HG02763 (cell line): ENCODE data around the gene OR6X1.
"Not testable (repeated sequence)": the region's sequence is repeated elsewhere in the genome, so short reads cannot be mapped to it uniquely, and the experiment has no call there.

Experiments used
- ATAC-seq: cut with Tn5 transposase; IDR thresholded peaks from one replicate; pipeline ENCODE4 v1.9.1; 2021; ENCODE audit warnings: mild to moderate bottlenecking, moderate library complexity; ENCODE audit not compliant: unreplicated experiment

Gene OR6X1

GRCh38 chr11:123755344-123755743, 1.0 kb upstream of the OR6X1 start:
- ATAC-seq = no peak

GRCh38 chr11:123753110-123753509, 1.2 kb downstream of the OR6X1 start:
- no peak for ATAC-seq

DNA sequence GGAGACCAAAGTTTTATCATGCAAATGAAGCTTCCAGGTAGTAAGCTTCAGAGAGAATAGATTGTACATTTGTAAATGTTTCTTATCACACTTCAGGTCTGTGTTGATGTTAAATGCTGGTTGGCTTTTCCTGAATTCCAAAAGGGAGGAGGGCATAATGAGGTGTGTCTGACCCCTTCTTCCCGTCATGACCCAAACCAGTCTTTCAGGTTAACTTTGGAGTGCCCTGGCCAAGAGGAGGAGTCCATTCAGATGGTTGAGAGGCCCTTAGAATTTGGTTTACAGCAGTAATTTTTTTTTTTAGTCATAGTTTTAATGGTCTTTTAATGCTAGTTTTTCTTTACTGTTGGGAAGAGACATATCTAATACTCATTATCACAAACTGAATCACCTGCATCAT, 2.5 kb downstream of the OR6X1 start:
- no peak for ATAC-seq

GRCh38 chr11:123748349-123748748, 6.0 kb downstream of the OR6X1 start:
- ATAC-seq = not testable (repeated sequence)

DNA sequence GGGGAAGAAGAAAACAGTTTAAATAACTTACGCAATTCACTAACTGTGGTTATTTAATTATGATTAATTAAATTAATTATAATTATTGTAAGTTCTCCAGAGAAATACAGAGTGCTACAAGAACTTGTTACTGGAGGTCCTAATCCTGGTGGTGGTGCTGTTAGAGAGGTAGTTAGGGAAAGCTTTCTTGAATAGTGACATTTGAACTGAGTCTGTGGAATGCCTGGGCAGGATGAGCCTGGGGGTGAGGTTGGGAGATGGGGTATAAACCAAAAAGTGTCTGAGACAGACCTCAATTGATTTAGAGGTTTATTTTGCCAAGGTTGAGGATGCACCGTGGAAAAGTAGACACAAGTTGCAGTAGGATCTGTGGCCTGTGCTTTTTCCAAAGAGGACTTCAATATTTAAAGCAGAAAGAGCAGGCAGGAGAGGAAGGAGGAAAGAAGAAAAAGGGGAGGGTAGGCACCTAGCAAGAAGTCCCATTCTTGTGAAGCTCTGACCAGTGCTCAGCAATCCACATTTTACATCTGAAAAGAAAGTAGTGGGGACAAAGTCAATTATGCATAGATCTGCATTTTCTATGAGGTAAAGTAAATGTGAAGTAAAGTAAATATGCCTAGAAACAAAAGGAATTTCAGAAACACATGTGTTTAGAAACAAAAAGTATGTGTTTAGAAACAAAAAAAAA, 8.4 kb downstream of the OR6X1 start:
- no peak for ATAC-seq

- no peak for ATAC-seq
Observed at GRCh38 chr11:123742724-123743120, 11.6 kb downstream of the OR6X1 start.

- ATAC-seq = no peak
Observed at GRCh38 chr11:123742031-123742723, 12.1 kb downstream of the OR6X1 start.

GRCh38 chr11:123741159-123742030, 12.9 kb downstream of the OR6X1 start, which contains the start of gene ZNF202:
TSS of gene ZNF202 (minus strand) at chr11:123741660. CDS start at chr11:123730888, 10,772 bp downstream.
- ATAC-seq = peak; percentile 98

GRCh38 chr11:123740787-123741158, 13.5 kb downstream of the OR6X1 start:
- ATAC-seq = peak; percentile 12

DNA sequence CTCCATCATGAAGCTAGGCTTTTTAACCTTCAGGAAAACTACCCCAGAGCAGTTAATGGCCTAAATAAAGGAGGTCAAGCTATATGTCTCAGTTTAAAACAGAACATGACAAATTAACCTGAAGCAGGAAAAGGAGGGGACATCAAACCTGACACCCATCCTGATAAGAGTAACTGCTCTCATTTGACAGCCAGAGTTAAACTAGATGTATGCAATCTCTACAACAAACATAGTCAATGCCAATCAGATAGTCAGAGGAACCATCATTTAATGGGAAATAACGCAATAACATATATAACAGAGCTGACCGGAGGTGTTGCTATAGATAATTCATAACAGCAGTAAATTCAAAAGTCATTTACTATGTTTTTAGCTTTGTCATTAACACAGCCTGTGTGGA, 15.9 kb downstream of the OR6X1 start:
- no peak for ATAC-seq

DNA sequence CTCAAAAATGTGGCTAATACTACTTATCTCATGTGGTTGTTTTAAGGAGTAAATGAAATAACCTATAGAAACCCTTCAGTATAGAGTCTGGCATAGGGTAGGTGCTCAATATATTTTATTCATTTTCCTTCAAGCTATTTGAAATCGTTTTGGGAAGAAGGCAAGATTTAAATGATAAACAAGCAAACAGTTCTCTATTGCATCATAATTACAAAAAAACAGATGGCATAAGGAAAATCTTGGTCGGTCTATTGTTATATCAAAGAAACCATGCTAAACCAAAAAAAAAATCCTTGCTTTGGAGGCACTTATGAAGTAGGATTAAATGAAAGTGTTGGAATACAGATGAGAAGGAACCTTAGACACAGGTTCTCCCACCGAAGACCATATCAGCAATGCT, 17.5 kb downstream of the OR6X1 start:
- no peak for ATAC-seq

DNA sequence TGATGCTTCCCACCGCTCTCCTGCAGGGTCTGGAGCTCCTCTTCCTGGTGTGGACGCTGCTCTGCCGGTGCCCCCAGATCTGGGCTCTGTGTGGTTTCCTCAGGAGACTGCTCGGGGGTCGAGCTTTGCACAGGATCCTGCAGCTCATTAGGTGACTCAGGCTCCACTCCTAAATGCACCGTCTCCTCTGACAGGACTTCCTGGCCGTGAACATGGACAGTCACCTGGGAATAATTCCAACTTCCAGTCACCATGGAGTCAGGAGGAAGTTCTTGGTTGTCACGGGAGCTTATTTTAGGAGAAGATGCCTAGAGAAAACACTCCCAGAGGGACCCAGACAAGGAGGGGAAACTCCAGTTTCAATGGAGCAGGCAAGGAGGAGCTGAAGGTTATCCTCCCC, 24.7 kb downstream of the OR6X1 start:
- ATAC-seq = no peak

GRCh38 chr11:123725995-123726655, 28.2 kb downstream of the OR6X1 start:
- ATAC-seq = no peak

DNA sequence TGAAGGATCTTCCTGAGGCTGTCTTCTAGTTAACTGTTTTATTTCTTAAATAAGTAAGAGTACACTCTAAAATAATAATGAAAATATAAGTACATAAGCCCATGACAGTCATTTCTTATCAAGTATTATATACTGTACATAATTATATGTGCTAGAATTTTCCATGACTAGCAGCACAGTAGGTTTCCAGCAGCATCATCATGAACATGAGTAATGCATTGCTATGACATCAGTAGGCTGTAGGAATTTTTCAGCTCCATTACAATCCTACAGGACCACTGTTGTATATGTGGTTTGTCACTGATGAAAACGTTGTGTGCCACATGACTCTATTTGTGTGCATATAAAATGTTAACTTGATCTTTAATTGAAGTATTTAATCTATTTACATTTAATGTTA, 34.9 kb downstream of the OR6X1 start:
- ATAC-seq = no peak

- ATAC-seq = no peak
Observed at GRCh38 chr11:123718469-123718868, 35.8 kb downstream of the OR6X1 start.

DNA sequence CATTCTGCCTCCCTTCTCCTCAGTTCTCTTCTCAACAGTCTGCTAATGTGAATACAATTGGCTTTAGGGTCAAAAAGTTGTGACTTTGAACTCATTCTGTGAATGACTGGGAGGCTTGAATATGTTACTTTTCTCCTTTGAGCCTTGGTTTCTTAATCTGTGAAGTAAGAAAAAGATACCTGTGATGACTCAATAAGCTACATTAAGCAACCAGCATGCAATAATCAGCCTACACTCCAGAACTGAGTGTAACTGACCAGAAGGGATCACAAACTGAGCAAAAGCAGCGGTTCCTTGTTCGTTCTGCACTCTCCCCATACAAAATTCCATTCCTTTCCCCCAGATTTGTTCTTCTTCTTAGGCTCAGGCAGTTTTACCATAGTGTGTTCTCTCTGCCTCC, 36.3 kb downstream of the OR6X1 start:
- no peak for ATAC-seq

GRCh38 chr11:123712627-123713026, 41.7 kb downstream of the OR6X1 start:
- ATAC-seq = not testable (repeated sequence)

GRCh38 chr11:123707606-123708205, 46.6 kb downstream of the OR6X1 start:
- no peak for ATAC-seq

GRCh38 chr11:123707206-123707605, 47.1 kb downstream of the OR6X1 start:
- ATAC-seq = no peak

GRCh38 chr11:123704341-123704740, 50.0 kb downstream of the OR6X1 start:
- no peak for ATAC-seq
